Panc1 (cell line): ENCODE measurements around the gene D2HGDH.

Experiments used
- CTCF ChIP-seq: fragments of 450-650 bp; IDR thresholded peaks from 2 replicates; pipeline ENCODE4 v1.5.1; 2017; ENCODE audit warnings: mild to moderate bottlenecking
- POLR2AphosphoS5 ChIP-seq: IDR thresholded peaks from 2 replicates; pipeline ENCODE4 v1.6.1; 2012; ENCODE audit warnings: mild to moderate bottlenecking, low read depth, low read length, moderate library complexity
- SIN3A ChIP-seq: IDR thresholded peaks from 2 replicates; pipeline ENCODE4 v1.6.1; 2012; ENCODE audit warnings: low read depth, mild to moderate bottlenecking, low read length, moderate library complexity, borderline replicate concordance; ENCODE audit not compliant: insufficient read depth

DNA sequence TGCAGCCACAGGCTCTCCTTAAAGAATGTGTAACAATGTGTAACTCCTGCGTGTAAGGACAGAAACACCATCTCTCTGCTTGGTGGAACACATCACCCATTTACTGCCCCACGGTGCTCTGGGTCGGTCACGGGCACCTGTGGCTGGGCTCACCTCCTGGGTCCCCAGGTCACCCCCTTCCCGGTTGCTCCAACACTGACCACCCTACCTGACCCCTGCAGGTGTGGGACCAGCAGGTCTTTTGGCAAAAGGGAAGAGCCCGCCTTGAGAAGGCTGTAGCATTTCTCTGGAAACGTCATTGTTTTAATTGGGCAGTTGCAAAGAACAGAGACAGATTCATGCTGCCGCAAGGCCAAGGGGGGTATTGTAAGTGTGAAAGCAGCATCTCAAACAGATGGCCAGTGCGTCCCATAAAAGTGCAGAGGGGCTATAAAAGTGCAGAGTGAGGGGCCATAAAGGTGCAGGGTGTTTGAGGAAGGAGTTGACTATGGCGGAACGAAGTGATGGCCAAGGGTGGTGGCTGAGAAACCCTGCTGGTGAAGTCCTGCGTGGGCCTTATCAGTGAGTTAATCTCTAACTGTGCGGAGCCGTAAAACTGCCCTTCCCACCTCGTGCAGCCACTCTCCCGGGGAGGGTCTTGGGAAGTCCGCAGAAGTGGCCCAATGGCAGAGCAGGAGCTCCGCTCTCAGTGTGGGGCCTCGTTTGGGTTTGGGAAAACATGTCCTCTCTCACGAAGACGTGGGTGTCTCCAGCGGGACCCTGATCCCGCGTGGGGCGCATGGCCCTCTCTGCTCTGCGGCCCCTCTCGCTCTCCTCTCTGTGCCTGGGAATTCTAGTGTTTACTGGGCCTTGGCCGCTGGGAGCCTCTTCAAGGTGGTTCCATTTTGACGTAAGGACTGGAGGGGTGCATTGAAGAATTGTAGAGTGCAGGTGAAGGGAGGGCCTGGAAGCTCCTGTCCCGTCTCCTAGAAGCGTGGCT, 60.9 kb downstream of the D2HGDH start:
- TF ChIP-seq SIN3A (no peak), CTCF (no peak), POLR2AphosphoS5 (no peak)
